SK-N-SH (cell line): ENCODE data around the gene SMARCA1. TPM values are rescaled to one million over a fixed set of nuclear protein-coding genes. Genes with fewer than 3 reads are reported as not detected.

Experiments used
- CTCF ChIA-PET: fragments of 300-600, 350-600 bp; formaldehyde crosslinking; extraction: SDS; loops from one replicate; lab custom pipeline; 2021; lab: Yijun Ruan, JAX
- POLR2A ChIA-PET: fragments of 350-600 bp; sonication (Branson Sonifier 250); formaldehyde crosslinking; extraction: SDS; loops from one replicate; lab custom pipeline; 2020; ENCODE audit warnings: antibody characterized with exemption, inconsistent platforms; lab: Yijun Ruan, JAX
- DNase-seq: peaks from one replicate; pipeline ENCODE4 v3.0.0; 2012
- H2AFZ ChIP-seq: fragments of 200-600 bp; sonication (generic); 2 replicates; pipeline ENCODE4 v1.8.1; 2016; ENCODE audit warnings: antibody characterized with exemption, mild to moderate bottlenecking, low read depth
- H3F3A ChIP-seq: fragments of 200-600 bp; sonication (generic); replicated peaks from 2 replicates; pipeline ENCODE3; 2016; ENCODE audit warnings: antibody characterized with exemption, mild to moderate bottlenecking; ENCODE audit not compliant: insufficient read depth
- H3K27ac ChIP-seq, 2 experiments: fragments of 200-500 bp in 1 of 2; fragments of 200-600 bp in 1 of 2; sonication (Bioruptor generic) in 1 of 2; sonication (generic), shearing (Covaris generic) in 1 of 2; 2 replicates each; pipeline versions ENCODE4 v1.5.1 to v1.6.1; 2014 to 2016; ENCODE audit warnings: low read depth in 2 of 2, inconsistent platforms in 1 of 2, low read length in 1 of 2, mild to moderate bottlenecking in 1 of 2, mixed read lengths in 1 of 2
- H3K27me3 ChIP-seq: fragments of 200-600 bp; sonication (generic), shearing (Covaris generic); 2 replicates; pipeline ENCODE4 v1.6.1; 2016; ENCODE audit warnings: mixed run types; ENCODE audit not compliant: insufficient read depth
- H3K36me3 ChIP-seq, 2 experiments: fragments of 200-500 bp in 1 of 2; fragments of 200-600 bp in 1 of 2; sonication (Bioruptor generic) in 1 of 2; sonication (generic) in 1 of 2; replicated peaks in 1 of 2; 2 replicates each; pipeline versions ENCODE3 to v1.5.1; 2014 to 2016; ENCODE audit warnings: low read length in 1 of 2, mild to moderate bottlenecking in 1 of 2; ENCODE audit not compliant: insufficient read depth in 2 of 2, control insufficient read depth in 1 of 2
- H3K4me1 ChIP-seq, 2 experiments: fragments of 200-500 bp in 1 of 2; fragments of 200-600 bp in 1 of 2; sonication (Bioruptor generic) in 1 of 2; sonication (generic), shearing (Covaris generic) in 1 of 2; 2 replicates each; pipeline versions ENCODE4 v1.5.1 to v1.6.1; 2014 to 2016; ENCODE audit warnings: low read depth in 1 of 2, low read length in 1 of 2, mixed run types in 1 of 2; ENCODE audit not compliant: insufficient read depth in 2 of 2, control insufficient read depth in 1 of 2
- H3K4me2 ChIP-seq: fragments of 200-600 bp; sonication (generic), shearing (Covaris generic); 2 replicates; pipeline ENCODE4 v1.6.1; 2017; ENCODE audit warnings: mixed run types
- H3K4me3 ChIP-seq, 2 experiments: fragments of 200-500 bp in 1 of 2; fragments of 200-600 bp in 1 of 2; sonication (Bioruptor generic) in 1 of 2; sonication (generic), shearing (Covaris generic) in 1 of 2; 2 replicates each; pipeline versions ENCODE4 v1.5.1 to v1.8.1; 2014 to 2016; ENCODE audit warnings: low read depth in 2 of 2, inconsistent platforms in 1 of 2, low read length in 1 of 2, mild to moderate bottlenecking in 1 of 2, mixed read lengths in 1 of 2, moderate library complexity in 1 of 2
- H3K79me2 ChIP-seq: fragments of 200-600 bp; sonication (generic); 2 replicates; pipeline ENCODE4 v1.8.1; 2017; ENCODE audit warnings: mild to moderate bottlenecking; ENCODE audit not compliant: insufficient read depth
- H3K9ac ChIP-seq: fragments of 200-600 bp; sonication (generic); 2 replicates; pipeline ENCODE4 v1.6.1; 2017; ENCODE audit warnings: mixed run types
- H3K9me2 ChIP-seq: fragments of 200-600 bp; sonication (generic); 2 replicates; pipeline ENCODE4 v1.6.1; 2017; ENCODE audit warnings: mixed run types
- H3K9me3 ChIP-seq: fragments of 200-600 bp; sonication (generic); 2 replicates; pipeline ENCODE4 v1.6.1; 2017; ENCODE audit warnings: mixed run types, mild to moderate bottlenecking, moderate library complexity
- H4K20me1 ChIP-seq: fragments of 200-600 bp; sonication (generic); 2 replicates; pipeline ENCODE4 v1.6.1; 2017; ENCODE audit warnings: mild to moderate bottlenecking, mixed run types; ENCODE audit not compliant: insufficient read depth
- CHD2 ChIP-seq: fragments of 150-350 bp; IDR thresholded peaks from 2 replicates; pipeline ENCODE4 v1.6.1; 2018; ENCODE audit warnings: low read length; ENCODE audit not compliant: partially characterized antibody
- ELF1 ChIP-seq: IDR thresholded peaks from 2 replicates; pipeline ENCODE4 v1.4.0; 2012
- EZH2phosphoT487 ChIP-seq: fragments of 200-600 bp; sonication (generic); IDR thresholded peaks from 2 replicates; pipeline ENCODE4 v1.6.1; 2017; ENCODE audit warnings: low read depth, mixed run types, mild to moderate bottlenecking, antibody characterized with exemption, moderate library complexity, borderline replicate concordance
- FOSL2 ChIP-seq: IDR thresholded peaks from 2 replicates; pipeline ENCODE4 v1.4.0; 2012; ENCODE audit warnings: low read depth, mild to moderate bottlenecking, moderate library complexity, borderline replicate concordance
- GATA2 ChIP-seq: sonication (generic); formaldehyde crosslinking; IDR thresholded peaks from 2 replicates; pipeline ENCODE4 v1.5.0; 2020; ENCODE audit warnings: mild to moderate bottlenecking, missing genetic modification reagents
- MXI1 ChIP-seq: IDR thresholded peaks from 2 replicates; pipeline ENCODE4 v1.6.1; 2012; ENCODE audit warnings: mild to moderate bottlenecking, low read depth, low read length, improper control_type of control experiment
- NRF1 ChIP-seq: IDR thresholded peaks from 2 replicates; pipeline ENCODE4 v1.6.1; 2012; ENCODE audit warnings: low read depth, mild to moderate bottlenecking, low read length
- RCOR1 ChIP-seq: fragments of 150-350 bp; IDR thresholded peaks from 2 replicates; pipeline ENCODE4 v1.6.1; 2017; ENCODE audit warnings: antibody characterized with exemption, low read length
- SIN3A ChIP-seq: IDR thresholded peaks from 2 replicates; pipeline ENCODE4 v1.6.1; 2012; ENCODE audit warnings: low read depth, mild to moderate bottlenecking, low read length, moderate library complexity, borderline replicate concordance
- SMC3 ChIP-seq: IDR thresholded peaks from 2 replicates; pipeline ENCODE4 v1.6.1; 2012; ENCODE audit warnings: low read depth, low read length, improper control_type of control experiment
- TAF1 ChIP-seq: IDR thresholded peaks from 2 replicates; pipeline ENCODE4 v1.6.1; 2012; ENCODE audit warnings: low read depth, mild to moderate bottlenecking, low read length, moderate library complexity, borderline replicate concordance
- TCF12 ChIP-seq: IDR thresholded peaks from 2 replicates; pipeline ENCODE4 v1.4.0; 2012
- TEAD4 ChIP-seq: IDR thresholded peaks from 2 replicates; pipeline ENCODE4 v1.4.0; 2012; ENCODE audit warnings: mild to moderate bottlenecking, borderline replicate concordance; ENCODE audit not compliant: insufficient read depth
- YY1 ChIP-seq: IDR thresholded peaks from 2 replicates; pipeline ENCODE4 v1.4.0; 2012; ENCODE audit warnings: low read depth, mild to moderate bottlenecking
- WGBS: methylation state at CpG from one replicate; pipeline ENCODE4 v1.1.6; 2017; ENCODE audit warnings: low lambda C conversion rate; 5-methylcytosine and 5-hydroxymethylcytosine counted together
- polyA plus RNA-seq, 3 experiments: library from polyadenylated mRNA; depleted of rRNA; stranded (reverse); fragments of >200 nt; gene quantifications; 2 replicates each; pipeline ENCODE4 v1.2.3, GENCODE V29; 2012
- TF ChIP-seq, protein P1 (sequence below): IDR thresholded peaks from 2 replicates; pipeline ENCODE4; 2012
- TF ChIP-seq, protein P2 (sequence below): IDR thresholded peaks from 2 replicates; pipeline ENCODE4 v1.6.1; 2012; ENCODE audit warnings: mild to moderate bottlenecking, low read depth, low read length, moderate library complexity
- TF ChIP-seq, protein P3 (sequence below): fragments of 150-350 bp; IDR thresholded peaks from 2 replicates; pipeline ENCODE4 v1.6.1; 2016; ENCODE audit warnings: mild to moderate bottlenecking, low read depth, low read length

Gene SMARCA1
- polyA plus RNA-seq, 1 of the 3 experiments (the other 2 are of a cell fraction): 17.1 TPM

DNA sequence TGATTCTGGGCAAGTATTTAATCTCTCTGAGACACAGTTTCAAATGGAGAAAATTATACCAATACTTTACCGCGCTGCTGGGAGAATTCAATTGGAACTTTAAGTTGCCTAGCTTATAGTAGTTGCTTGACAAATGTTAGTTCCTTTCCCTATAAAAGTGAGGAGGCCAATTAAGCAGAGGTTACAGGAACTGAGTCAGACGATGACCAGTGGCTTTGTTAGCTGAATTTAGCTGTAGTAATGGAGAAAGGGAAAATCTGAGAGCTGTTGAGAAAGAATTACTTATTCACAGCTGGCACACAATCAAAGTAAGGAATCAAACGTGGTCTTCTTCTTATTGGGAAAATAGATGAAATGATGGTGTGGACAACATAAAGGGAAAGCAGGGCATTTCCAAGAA is 29.6 kb downstream of the SMARCA1 start:
- peaks cover 42 to 45% of the 10 kb centered on the region in 2 experiments for H3K36me3 ChIP-seq
- 0 out of 2 replicates have a peak, but pooled peaks cover 4% of the 10 kb centered on the region for H3K27me3 ChIP-seq
- H2AFZ ChIP-seq: no peak overlapping the region
- 0 out of 2 replicates have a peak overlapping the region, but pooled peaks have one; percentile 25 for H3K4me2 ChIP-seq
- H3K9me3 ChIP-seq: no peaks in the 10 kb centered on the region
- H3K27ac ChIP-seq: peak overlapping the region in 1 of 2 experiments; percentile 39; a peak in 2 of 4 replicates
- H3K9ac ChIP-seq: no peak overlapping the region
- 27% methylated on average over 4 of the region's 4 CpGs for WGBS
- CTCF ChIA-PET: interaction anchor here (0.8 kb wide), 1 partner anchor 16 kb away, joined by 3 read pairs; no protein-coding TSS in a partner anchor
- DNase-seq: no peak
- no peak overlapping the region for H3K4me3 ChIP-seq
- no peak for TF ChIP-seq TCF12
- TF ChIP-seq NRF1: no peak
- TF ChIP-seq, protein P1, sequence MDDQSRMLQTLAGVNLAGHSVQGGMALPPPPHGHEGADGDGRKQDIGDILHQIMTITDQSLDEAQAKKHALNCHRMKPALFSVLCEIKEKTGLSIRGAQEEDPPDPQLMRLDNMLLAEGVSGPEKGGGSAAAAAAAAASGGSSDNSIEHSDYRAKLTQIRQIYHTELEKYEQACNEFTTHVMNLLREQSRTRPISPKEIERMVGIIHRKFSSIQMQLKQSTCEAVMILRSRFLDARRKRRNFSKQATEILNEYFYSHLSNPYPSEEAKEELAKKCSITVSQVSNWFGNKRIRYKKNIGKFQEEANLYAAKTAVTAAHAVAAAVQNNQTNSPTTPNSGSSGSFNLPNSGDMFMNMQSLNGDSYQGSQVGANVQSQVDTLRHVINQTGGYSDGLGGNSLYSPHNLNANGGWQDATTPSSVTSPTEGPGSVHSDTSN: no peak
- no peak for TF ChIP-seq YY1
- TF ChIP-seq, all 33 proteins: peak for 0
- Histone ChIP-seq H3F3A (peaks cover 30% of the 10 kb centered on the region), H3K9me2 (no peaks in the 10 kb centered on the region), H3K4me1 (peaks cover 0 to 16% of the 10 kb centered on the region in 2 experiments; a peak in 1 of 4 replicates), H4K20me1 (no peaks in the 10 kb centered on the region), H3K79me2 (no peaks in the 10 kb centered on the region)
- POLR2A ChIA-PET: no interaction called here

DNA sequence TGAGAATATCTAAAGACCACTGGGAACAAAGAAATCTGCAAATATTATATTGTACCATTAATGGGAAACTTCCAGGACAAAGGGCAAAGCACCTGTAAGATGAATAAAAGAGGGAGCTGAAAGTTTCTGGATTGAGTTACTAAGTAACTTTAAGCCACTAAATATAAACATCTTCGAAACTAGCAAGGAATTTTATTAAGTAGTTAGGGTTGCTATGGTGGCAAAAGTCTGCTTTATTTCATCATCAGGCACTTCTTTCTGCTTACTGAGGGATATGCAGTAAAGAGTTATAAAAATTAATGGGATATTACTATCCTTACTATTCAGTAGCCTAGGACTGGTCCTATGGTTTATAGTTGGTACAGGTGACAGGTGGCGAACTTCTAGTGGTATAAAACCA is 33.0 kb downstream of the SMARCA1 start:
- Histone ChIP-seq H3K27me3 (0 out of 2 replicates have a peak, but pooled peaks cover 4% of the 10 kb centered on the region), H3K4me1 (peaks cover 0 to 11% of the 10 kb centered on the region in 2 experiments; a peak in 1 of 4 replicates), H3K9me3 (no peaks in the 10 kb centered on the region), H4K20me1 (no peaks in the 10 kb centered on the region), H3K36me3 (peaks cover 59 to 62% of the 10 kb centered on the region in 2 experiments), H3K4me2 (no peak overlapping the region), H3K79me2 (no peaks in the 10 kb centered on the region), H3K4me3 (no peak overlapping the region), H3K9me2 (no peaks in the 10 kb centered on the region), H3K9ac (no peak overlapping the region), H3K27ac (no peak overlapping the region), H3F3A (peaks cover 6% of the 10 kb centered on the region), H2AFZ (no peak overlapping the region)
- CTCF ChIA-PET: no interaction called here
- no peak for DNase-seq
- POLR2A ChIA-PET: no interaction called here
- TF ChIP-seq EZH2phosphoT487 (no peak), GATA2 (CRISPR knock-in tag) (no peak), NRF1 (no peak), TCF12 (no peak), RCOR1 (no peak), CHD2 (no peak), MXI1 (no peak), TAF1 (no peak), TEAD4 (no peak), FOSL2 (no peak), ELF1 (no peak), SIN3A (no peak), SMC3 (no peak)
- TF ChIP-seq, protein P2, sequence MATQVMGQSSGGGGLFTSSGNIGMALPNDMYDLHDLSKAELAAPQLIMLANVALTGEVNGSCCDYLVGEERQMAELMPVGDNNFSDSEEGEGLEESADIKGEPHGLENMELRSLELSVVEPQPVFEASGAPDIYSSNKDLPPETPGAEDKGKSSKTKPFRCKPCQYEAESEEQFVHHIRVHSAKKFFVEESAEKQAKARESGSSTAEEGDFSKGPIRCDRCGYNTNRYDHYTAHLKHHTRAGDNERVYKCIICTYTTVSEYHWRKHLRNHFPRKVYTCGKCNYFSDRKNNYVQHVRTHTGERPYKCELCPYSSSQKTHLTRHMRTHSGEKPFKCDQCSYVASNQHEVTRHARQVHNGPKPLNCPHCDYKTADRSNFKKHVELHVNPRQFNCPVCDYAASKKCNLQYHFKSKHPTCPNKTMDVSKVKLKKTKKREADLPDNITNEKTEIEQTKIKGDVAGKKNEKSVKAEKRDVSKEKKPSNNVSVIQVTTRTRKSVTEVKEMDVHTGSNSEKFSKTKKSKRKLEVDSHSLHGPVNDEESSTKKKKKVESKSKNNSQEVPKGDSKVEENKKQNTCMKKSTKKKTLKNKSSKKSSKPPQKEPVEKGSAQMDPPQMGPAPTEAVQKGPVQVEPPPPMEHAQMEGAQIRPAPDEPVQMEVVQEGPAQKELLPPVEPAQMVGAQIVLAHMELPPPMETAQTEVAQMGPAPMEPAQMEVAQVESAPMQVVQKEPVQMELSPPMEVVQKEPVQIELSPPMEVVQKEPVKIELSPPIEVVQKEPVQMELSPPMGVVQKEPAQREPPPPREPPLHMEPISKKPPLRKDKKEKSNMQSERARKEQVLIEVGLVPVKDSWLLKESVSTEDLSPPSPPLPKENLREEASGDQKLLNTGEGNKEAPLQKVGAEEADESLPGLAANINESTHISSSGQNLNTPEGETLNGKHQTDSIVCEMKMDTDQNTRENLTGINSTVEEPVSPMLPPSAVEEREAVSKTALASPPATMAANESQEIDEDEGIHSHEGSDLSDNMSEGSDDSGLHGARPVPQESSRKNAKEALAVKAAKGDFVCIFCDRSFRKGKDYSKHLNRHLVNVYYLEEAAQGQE: no peak
- TF ChIP-seq, protein P3, sequence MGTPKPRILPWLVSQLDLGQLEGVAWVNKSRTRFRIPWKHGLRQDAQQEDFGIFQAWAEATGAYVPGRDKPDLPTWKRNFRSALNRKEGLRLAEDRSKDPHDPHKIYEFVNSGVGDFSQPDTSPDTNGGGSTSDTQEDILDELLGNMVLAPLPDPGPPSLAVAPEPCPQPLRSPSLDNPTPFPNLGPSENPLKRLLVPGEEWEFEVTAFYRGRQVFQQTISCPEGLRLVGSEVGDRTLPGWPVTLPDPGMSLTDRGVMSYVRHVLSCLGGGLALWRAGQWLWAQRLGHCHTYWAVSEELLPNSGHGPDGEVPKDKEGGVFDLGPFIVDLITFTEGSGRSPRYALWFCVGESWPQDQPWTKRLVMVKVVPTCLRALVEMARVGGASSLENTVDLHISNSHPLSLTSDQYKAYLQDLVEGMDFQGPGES: no peak
- 59% methylated on average over 2 of the region's 2 CpGs for WGBS
